Measurements from ENCODE around the gene MAB21L4. TPM values are rescaled to one million over a fixed set of nuclear protein-coding genes. Genes with fewer than 3 reads are reported as not detected.

MAB21L4 gene
- total RNA-seq, 2 donors from 2014 or later, result not detected

GRCh38 chr2:240900141-240900860 lies 4.3 kb upstream of the MAB21L4 start:
- Mint-ChIP-seq H3K4me1 (ENCODE audit: low read depth) (no peaks in the 10 kb centered on the region), H3K9me3 (no peaks in the 10 kb centered on the region), H3K36me3 (ENCODE audit: insufficient read depth in 2 of 2) (no peaks in the 10 kb centered on the region), H3K4me3 (no peak overlapping the region), H3K27me3 (ENCODE audit: low read depth) (no peaks in the 10 kb centered on the region), H3K27ac (no peak overlapping the region)
- no peak for DNase-seq
- no peak for ATAC-seq (replicated peaks in 1 of 2)

- no peaks in the 10 kb centered on the region for H3K36me3 Mint-ChIP-seq (ENCODE audit: insufficient read depth in 2 of 2)
- ATAC-seq (replicated peaks in 1 of 2), result no peak
- H3K4me1 Mint-ChIP-seq (ENCODE audit: low read depth), result no peaks in the 10 kb centered on the region
Measured at GRCh38 chr2:240899468-240899865, 3.5 kb upstream of the MAB21L4 start.

GRCh38 chr2:240898731-240899467 lies 2.9 kb upstream of the MAB21L4 start:
- H3K4me3 Mint-ChIP-seq, result no peak overlapping the region
- no peaks in the 10 kb centered on the region for H3K27me3 Mint-ChIP-seq (ENCODE audit: low read depth)
- H3K36me3 Mint-ChIP-seq (ENCODE audit: insufficient read depth in 2 of 2), result no peaks in the 10 kb centered on the region
- H3K4me1 Mint-ChIP-seq (ENCODE audit: low read depth), result no peaks in the 10 kb centered on the region
- no peak overlapping the region for H3K27ac Mint-ChIP-seq
- no peak for ATAC-seq (replicated peaks in 1 of 2)
- no peak for DNase-seq
- H3K9me3 Mint-ChIP-seq, result no peaks in the 10 kb centered on the region

More at GRCh38 chr2:240899468-240899865, 3.5 kb upstream of the MAB21L4 start:
- no peak overlapping the region for H3K4me3 Mint-ChIP-seq
- H3K27me3 Mint-ChIP-seq (ENCODE audit: low read depth), result no peaks in the 10 kb centered on the region
- no peak overlapping the region for H3K27ac Mint-ChIP-seq
- no peak for DNase-seq
- H3K9me3 Mint-ChIP-seq, result no peaks in the 10 kb centered on the region

GRCh38 chr2:240898108-240898730 lies 2.3 kb upstream of the MAB21L4 start:
- DNase-seq, result no peak
- Mint-ChIP-seq H3K27me3 (ENCODE audit: low read depth) (no peaks in the 10 kb centered on the region), H3K4me1 (ENCODE audit: low read depth) (no peaks in the 10 kb centered on the region), H3K36me3 (ENCODE audit: insufficient read depth in 2 of 2) (no peaks in the 10 kb centered on the region), H3K27ac (no peak overlapping the region), H3K9me3 (no peaks in the 10 kb centered on the region), H3K4me3 (no peak overlapping the region)
- ATAC-seq (replicated peaks in 1 of 2), result no peak

GRCh38 chr2:240896871-240897692 lies 1.1 kb upstream of the MAB21L4 start:
- H3K27me3 Mint-ChIP-seq (ENCODE audit: low read depth), result no peaks in the 10 kb centered on the region
- no peak overlapping the region for H3K4me3 Mint-ChIP-seq
- no peaks in the 10 kb centered on the region for H3K4me1 Mint-ChIP-seq (ENCODE audit: low read depth)
- no peaks in the 10 kb centered on the region for H3K9me3 Mint-ChIP-seq
- H3K36me3 Mint-ChIP-seq (ENCODE audit: insufficient read depth in 2 of 2), result no peaks in the 10 kb centered on the region
- ATAC-seq (replicated peaks in 1 of 2), result no peak
- DNase-seq, result no peak
- H3K27ac Mint-ChIP-seq, result no peak overlapping the region

- Mint-ChIP-seq H3K36me3 (ENCODE audit: insufficient read depth in 2 of 2) (no peaks in the 10 kb centered on the region), H3K4me1 (ENCODE audit: low read depth) (no peaks in the 10 kb centered on the region), H3K4me3 (no peak overlapping the region), H3K27me3 (ENCODE audit: low read depth) (no peaks in the 10 kb centered on the region), H3K27ac (no peak overlapping the region), H3K9me3 (no peaks in the 10 kb centered on the region)
- ATAC-seq (replicated peaks in 1 of 2) (no peak), DNase-seq (no peak)
Measured at GRCh38 chr2:240896394-240896793, 438 bp upstream of the MAB21L4 start.

GRCh38 chr2:240894836-240895558 lies 959 bp downstream of the MAB21L4 start:
- H3K9me3 Mint-ChIP-seq, result no peaks in the 10 kb centered on the region
- no peak overlapping the region for H3K27ac Mint-ChIP-seq

GRCh38 chr2:240894006-240894405 lies 1.9 kb downstream of the MAB21L4 start:
- Mint-ChIP-seq H3K36me3 (ENCODE audit: insufficient read depth in 2 of 2) (no peaks in the 10 kb centered on the region), H3K4me3 (no peak overlapping the region), H3K27me3 (ENCODE audit: low read depth) (no peaks in the 10 kb centered on the region), H3K27ac (no peak overlapping the region), H3K9me3 (no peaks in the 10 kb centered on the region), H3K4me1 (ENCODE audit: low read depth) (no peaks in the 10 kb centered on the region)
- ATAC-seq (replicated peaks in 1 of 2) (no peak), DNase-seq (no peak)

More at GRCh38 chr2:240894836-240895558, 959 bp downstream of the MAB21L4 start:
- Mint-ChIP-seq H3K4me1 (ENCODE audit: low read depth) (no peaks in the 10 kb centered on the region), H3K36me3 (ENCODE audit: insufficient read depth in 2 of 2) (no peaks in the 10 kb centered on the region), H3K27me3 (ENCODE audit: low read depth) (no peaks in the 10 kb centered on the region), H3K4me3 (no peak overlapping the region)
- ATAC-seq (replicated peaks in 1 of 2) (no peak), DNase-seq (no peak)

GRCh38 chr2:240893363-240893844 lies 2.6 kb downstream of the MAB21L4 start:
- H3K27ac Mint-ChIP-seq, result no peak overlapping the region
- ATAC-seq (replicated peaks in 1 of 2) (no peak), DNase-seq (no peak)
- no peaks in the 10 kb centered on the region for H3K27me3 Mint-ChIP-seq (ENCODE audit: low read depth)
- no peaks in the 10 kb centered on the region for H3K4me1 Mint-ChIP-seq (ENCODE audit: low read depth)
- no peaks in the 10 kb centered on the region for H3K36me3 Mint-ChIP-seq (ENCODE audit: insufficient read depth in 2 of 2)
- H3K4me3 Mint-ChIP-seq, result no peak overlapping the region
- no peaks in the 10 kb centered on the region for H3K9me3 Mint-ChIP-seq

GRCh38 chr2:240892925-240893324 lies 3.0 kb downstream of the MAB21L4 start:
- DNase-seq, result no peak
- no peak overlapping the region for H3K27ac Mint-ChIP-seq
- no peaks in the 10 kb centered on the region for H3K9me3 Mint-ChIP-seq
- no peaks in the 10 kb centered on the region for H3K36me3 Mint-ChIP-seq (ENCODE audit: insufficient read depth in 2 of 2)
- H3K4me3 Mint-ChIP-seq, result no peak overlapping the region
- no peaks in the 10 kb centered on the region for H3K27me3 Mint-ChIP-seq (ENCODE audit: low read depth)
- no peak for ATAC-seq (replicated peaks in 1 of 2)
- no peaks in the 10 kb centered on the region for H3K4me1 Mint-ChIP-seq (ENCODE audit: low read depth)

GRCh38 chr2:240892356-240892755 lies 3.6 kb downstream of the MAB21L4 start:
- no peak overlapping the region for H3K4me3 Mint-ChIP-seq
- H3K27me3 Mint-ChIP-seq (ENCODE audit: low read depth), result no peaks in the 10 kb centered on the region
- H3K27ac Mint-ChIP-seq, result no peak overlapping the region
- DNase-seq (no peak), ATAC-seq (replicated peaks in 1 of 2) (no peak)
- no peaks in the 10 kb centered on the region for H3K9me3 Mint-ChIP-seq
- H3K36me3 Mint-ChIP-seq (ENCODE audit: insufficient read depth in 2 of 2), result no peaks in the 10 kb centered on the region
- H3K4me1 Mint-ChIP-seq (ENCODE audit: low read depth), result no peaks in the 10 kb centered on the region

All from activated T-cell treated with anti-CD3 and anti-CD28 coated beads, Interleukin-2, amount 50 U/mL, for 72 hours (primary cell).